GM23338 (cell line): ENCODE data around the gene LRMDA. TPM values are rescaled to one million over a fixed set of nuclear protein-coding genes. Genes with fewer than 3 reads are reported as not detected.

Experiments
- ATAC-seq: fragments of 200-7000 bp; cut with Tn5 transposase; 3 replicates; pipeline ENCODE4 v1.9.1; 2020
- DNase-seq: peaks from one replicate; pipeline ENCODE4 v3.0.0-alpha.2; 2015; ENCODE audit warnings: low spot score
- H2AFZ ChIP-seq: fragments of 200-600 bp; sonication (generic); 2 replicates; pipeline ENCODE4 v1.8.0; 2016; ENCODE audit warnings: antibody characterized with exemption, mild to moderate bottlenecking, moderate library complexity
- H3F3A ChIP-seq: fragments of 200-600 bp; sonication (generic); replicated peaks from 2 replicates; pipeline ENCODE4 v1.8.0; 2017; ENCODE audit warnings: antibody characterized with exemption, mixed run types, low read depth
- H3K27ac ChIP-seq: fragments of 200-600 bp; sonication (generic); 2 replicates; pipeline ENCODE4 v1.6.1; 2016; ENCODE audit warnings: low read depth
- H3K27me3 ChIP-seq: fragments of 200-600 bp; sonication (generic); 2 replicates; pipeline ENCODE4 v1.8.0; 2016; ENCODE audit warnings: mild to moderate bottlenecking, mixed run types, moderate library complexity; ENCODE audit not compliant: insufficient read depth
- H3K36me3 ChIP-seq: fragments of 200-600 bp; sonication (generic); 2 replicates; pipeline ENCODE4 v1.8.0; 2016; ENCODE audit warnings: mild to moderate bottlenecking; ENCODE audit not compliant: insufficient read depth
- H3K4me1 ChIP-seq: fragments of 200-600 bp; sonication (generic); 2 replicates; pipeline ENCODE4 v1.8.0; 2016; ENCODE audit warnings: mild to moderate bottlenecking, moderate library complexity; ENCODE audit not compliant: insufficient read depth
- H3K4me2 ChIP-seq: fragments of 200-600 bp; sonication (generic); 2 replicates; pipeline ENCODE4 v1.7.1; 2017; ENCODE audit warnings: mixed run types
- H3K4me3 ChIP-seq: fragments of 200-600 bp; sonication (generic); 2 replicates; pipeline ENCODE4 v1.6.1; 2016; ENCODE audit warnings: mixed run types
- H3K79me2 ChIP-seq: fragments of 200-600 bp; sonication (generic); replicated peaks from 2 replicates; pipeline ENCODE4 v1.8.0; 2017; ENCODE audit warnings: mild to moderate bottlenecking; ENCODE audit not compliant: insufficient read depth
- H3K9me2 ChIP-seq: fragments of 200-600 bp; sonication (generic); 2 replicates; pipeline ENCODE4 v1.8.0; 2017; ENCODE audit not compliant: insufficient read depth
- H4K20me1 ChIP-seq: fragments of 200-600 bp; sonication (generic); replicated peaks from 2 replicates; pipeline ENCODE4 v1.8.0; 2017; ENCODE audit warnings: mild to moderate bottlenecking; ENCODE audit not compliant: insufficient read depth
- H3K27ac Mint-ChIP-seq: 2 replicates; pipeline ENCODE4 v1.8.0; 2020; ENCODE audit warnings: inconsistent platforms, mild to moderate bottlenecking, moderate library complexity, mixed read lengths
- H3K27me3 Mint-ChIP-seq: 3 replicates; pipeline ENCODE4 v1.8.0; 2022; ENCODE audit warnings: low read depth, mild to moderate bottlenecking, moderate library complexity, mixed read lengths, inconsistent platforms; ENCODE audit not compliant: insufficient read depth, poor library complexity
- H3K36me3 Mint-ChIP-seq: 3 replicates; pipeline ENCODE4 v1.8.0; 2021; ENCODE audit warnings: low read depth, mild to moderate bottlenecking, inconsistent platforms, moderate library complexity, mixed read lengths
- H3K4me1 Mint-ChIP-seq: 3 replicates; pipeline ENCODE4 v1.8.0; 2020; ENCODE audit warnings: mild to moderate bottlenecking, inconsistent platforms, mixed read lengths
- H3K4me3 Mint-ChIP-seq: 3 replicates; pipeline ENCODE4 v1.8.0; 2021; ENCODE audit warnings: moderate library complexity, mild to moderate bottlenecking, inconsistent platforms, mixed read lengths
- H3K9me3 Mint-ChIP-seq: 3 replicates; pipeline ENCODE4 v1.8.0; 2020; ENCODE audit warnings: moderate library complexity, mild to moderate bottlenecking, inconsistent platforms, mixed read lengths
- CREB1 ChIP-seq: fragments of 250-450 bp; sonication (Bioruptor Pico); IDR thresholded peaks from 2 replicates; pipeline ENCODE4 v1.5.0; 2020; ENCODE audit warnings: low read depth, mild to moderate bottlenecking, moderate library complexity
- ETS1 ChIP-seq: IDR thresholded peaks from 2 replicates; pipeline ENCODE4 v1.6.1; 2016; ENCODE audit warnings: antibody characterized with exemption
- EZH2 ChIP-seq: fragments of 200-600 bp; sonication (generic); IDR thresholded peaks from one replicate; pipeline ENCODE4 v1.8.0; 2017; ENCODE audit warnings: antibody characterized with exemption, mild to moderate bottlenecking, low read depth; ENCODE audit not compliant: unreplicated experiment
- EZH2phosphoT487 ChIP-seq: fragments of 200-600 bp; sonication (generic); IDR thresholded peaks from one replicate; pipeline ENCODE4 v1.8.1; 2018; ENCODE audit warnings: antibody characterized with exemption; ENCODE audit not compliant: unreplicated experiment
- JUNB ChIP-seq: IDR thresholded peaks from one replicate; pipeline ENCODE4 v1.6.1; 2016; ENCODE audit warnings: antibody characterized with exemption; ENCODE audit not compliant: unreplicated experiment
- NANOG ChIP-seq: IDR thresholded peaks from 2 replicates; pipeline ENCODE4 v1.6.1; 2016; ENCODE audit warnings: antibody characterized with exemption, borderline replicate concordance
- POLR2AphosphoS5 ChIP-seq: IDR thresholded peaks from 2 replicates; pipeline ENCODE4 v1.6.1; 2016; ENCODE audit warnings: antibody characterized with exemption, low read depth
- REST ChIP-seq: IDR thresholded peaks from one replicate; pipeline ENCODE4 v1.6.1; 2018; ENCODE audit warnings: antibody characterized with exemption; ENCODE audit not compliant: unreplicated experiment
- STAT1 ChIP-seq: IDR thresholded peaks from one replicate; pipeline ENCODE4 v1.6.1; 2016; ENCODE audit warnings: antibody characterized with exemption; ENCODE audit not compliant: unreplicated experiment
- ZNF114 ChIP-seq: fragments of 250-450 bp; sonication (Bioruptor Pico); IDR thresholded peaks from 2 replicates; pipeline ENCODE4 v1.5.0; 2020; ENCODE audit warnings: mild to moderate bottlenecking, moderate library complexity
- ZNF331 ChIP-seq: fragments of 250-450 bp; sonication (Bioruptor Pico); IDR thresholded peaks from 2 replicates; pipeline ENCODE4 v1.5.0; 2020; ENCODE audit warnings: low read depth, mild to moderate bottlenecking, moderate library complexity
- ZNF462 ChIP-seq: fragments of 250-450 bp; sonication (Bioruptor Pico); IDR thresholded peaks from 2 replicates; pipeline ENCODE4 v1.5.0; 2020; ENCODE audit warnings: mild to moderate bottlenecking, moderate library complexity
- polyA plus RNA-seq: library from polyadenylated mRNA; unstranded; fragments of >200 nt; fragmentation: Nextera tagmentation; extraction: Ambion mirVana; gene quantifications from 2 replicates; pipeline ENCODE4 v1.2.1, GENCODE V29; 2016
- total RNA-seq: library from RNA; depleted of rRNA; stranded (reverse); fragments of >200 nt; shearing (Covaris generic); gene quantifications from 2 replicates; pipeline ENCODE4 v1.2.3, GENCODE V29; 2014
- TF ChIP-seq, protein P1 (sequence below), 2 experiments: fragments of 200-600 bp in 1 of 2; sonication (generic) in 1 of 2; conservative IDR thresholded peaks; 2 replicates each; pipeline versions ENCODE4 v1.5.1 to v1.6.1; 2016 to 2017; ENCODE audit warnings: antibody characterized with exemption in 2 of 2, low read depth in 2 of 2, mild to moderate bottlenecking in 2 of 2, moderate library complexity in 1 of 2

The LRMDA gene
- total and polyA plus RNA-seq, 2 experiments from 2014 or later = 0.90 to 1.8 TPM

DNA sequence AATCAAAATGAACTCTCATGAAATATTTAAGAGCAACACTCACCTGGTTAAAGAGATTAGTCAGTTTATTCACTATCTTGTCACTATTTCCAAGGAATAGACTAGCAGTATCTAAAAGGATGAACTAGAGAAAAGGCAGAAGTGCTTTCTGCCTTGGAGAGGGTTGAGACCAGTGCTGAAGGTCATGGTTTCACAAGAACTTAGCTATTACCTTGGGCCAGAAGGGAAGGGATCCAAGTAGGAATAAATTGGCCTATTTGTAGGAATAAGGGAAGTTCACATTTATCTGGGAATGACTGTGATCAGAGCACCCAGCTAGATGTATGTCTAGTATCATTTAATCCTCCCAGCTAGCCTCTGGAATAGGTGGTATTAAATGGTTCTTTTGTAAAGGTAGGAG is 347.2 kb downstream of the LRMDA start:
- H3K27me3 ChIP-seq = no peaks in the 10 kb centered on the region
- no peaks in the 10 kb centered on the region for H4K20me1 ChIP-seq
- no peak for TF ChIP-seq JUNB
- no peak for TF ChIP-seq ZNF331
- no peak for TF ChIP-seq EZH2phosphoT487
- no peak for TF ChIP-seq NANOG
- no peak for TF ChIP-seq ZNF114
- TF ChIP-seq REST = no peak
- TF ChIP-seq EZH2 = no peak
- no peak for TF ChIP-seq STAT1
- no peak for TF ChIP-seq ETS1
- TF ChIP-seq CREB1 = no peak
- TF ChIP-seq ZNF462 (CRISPR knock-in tag) = no peak
- TF ChIP-seq POLR2AphosphoS5 = no peak
- TF ChIP-seq, protein P1, sequence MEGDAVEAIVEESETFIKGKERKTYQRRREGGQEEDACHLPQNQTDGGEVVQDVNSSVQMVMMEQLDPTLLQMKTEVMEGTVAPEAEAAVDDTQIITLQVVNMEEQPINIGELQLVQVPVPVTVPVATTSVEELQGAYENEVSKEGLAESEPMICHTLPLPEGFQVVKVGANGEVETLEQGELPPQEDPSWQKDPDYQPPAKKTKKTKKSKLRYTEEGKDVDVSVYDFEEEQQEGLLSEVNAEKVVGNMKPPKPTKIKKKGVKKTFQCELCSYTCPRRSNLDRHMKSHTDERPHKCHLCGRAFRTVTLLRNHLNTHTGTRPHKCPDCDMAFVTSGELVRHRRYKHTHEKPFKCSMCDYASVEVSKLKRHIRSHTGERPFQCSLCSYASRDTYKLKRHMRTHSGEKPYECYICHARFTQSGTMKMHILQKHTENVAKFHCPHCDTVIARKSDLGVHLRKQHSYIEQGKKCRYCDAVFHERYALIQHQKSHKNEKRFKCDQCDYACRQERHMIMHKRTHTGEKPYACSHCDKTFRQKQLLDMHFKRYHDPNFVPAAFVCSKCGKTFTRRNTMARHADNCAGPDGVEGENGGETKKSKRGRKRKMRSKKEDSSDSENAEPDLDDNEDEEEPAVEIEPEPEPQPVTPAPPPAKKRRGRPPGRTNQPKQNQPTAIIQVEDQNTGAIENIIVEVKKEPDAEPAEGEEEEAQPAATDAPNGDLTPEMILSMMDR (conservative IDR thresholded peaks at IDR 0.05; ENCODE audit: low read depth in 2 of 2) = no peak
- no peak overlapping the region for H3K27ac ChIP-seq
- no peak overlapping the region for H3K4me3 ChIP-seq
- H3K27ac Mint-ChIP-seq = no peak overlapping the region
- no peaks in the 10 kb centered on the region for H3K27me3 Mint-ChIP-seq
- H3K4me3 Mint-ChIP-seq = no peak overlapping the region
- H3F3A ChIP-seq = no peaks in the 10 kb centered on the region
- H3K4me1 ChIP-seq = peaks cover 6% of the 10 kb centered on the region
- no peaks in the 10 kb centered on the region for H3K79me2 ChIP-seq
- no peak overlapping the region for H2AFZ ChIP-seq
- DNase-seq (no peak), ATAC-seq (no peak)
- no peaks in the 10 kb centered on the region for H3K9me3 Mint-ChIP-seq
- peaks cover 17% of the 10 kb centered on the region for H3K4me1 Mint-ChIP-seq
- H3K4me2 ChIP-seq = no peak overlapping the region
- no peaks in the 10 kb centered on the region; the same call in 2 of the 3 replicates for H3K36me3 Mint-ChIP-seq
- H3K9me2 ChIP-seq = peaks cover 7% of the 10 kb centered on the region; the same call in 1 of the 2 replicates
- no peaks in the 10 kb centered on the region for H3K36me3 ChIP-seq
